Measurements from ENCODE around the gene BCL2L2. TPM values are rescaled to one million over a fixed set of nuclear protein-coding genes. Genes with fewer than 3 reads are reported as not detected.
A peak's percentile ranks its signal among the peaks of the same experiment; 100 is the strongest.

The BCL2L2 gene
- total RNA-seq, 1 donor from 2014 or later: 22.5 TPM

DNA sequence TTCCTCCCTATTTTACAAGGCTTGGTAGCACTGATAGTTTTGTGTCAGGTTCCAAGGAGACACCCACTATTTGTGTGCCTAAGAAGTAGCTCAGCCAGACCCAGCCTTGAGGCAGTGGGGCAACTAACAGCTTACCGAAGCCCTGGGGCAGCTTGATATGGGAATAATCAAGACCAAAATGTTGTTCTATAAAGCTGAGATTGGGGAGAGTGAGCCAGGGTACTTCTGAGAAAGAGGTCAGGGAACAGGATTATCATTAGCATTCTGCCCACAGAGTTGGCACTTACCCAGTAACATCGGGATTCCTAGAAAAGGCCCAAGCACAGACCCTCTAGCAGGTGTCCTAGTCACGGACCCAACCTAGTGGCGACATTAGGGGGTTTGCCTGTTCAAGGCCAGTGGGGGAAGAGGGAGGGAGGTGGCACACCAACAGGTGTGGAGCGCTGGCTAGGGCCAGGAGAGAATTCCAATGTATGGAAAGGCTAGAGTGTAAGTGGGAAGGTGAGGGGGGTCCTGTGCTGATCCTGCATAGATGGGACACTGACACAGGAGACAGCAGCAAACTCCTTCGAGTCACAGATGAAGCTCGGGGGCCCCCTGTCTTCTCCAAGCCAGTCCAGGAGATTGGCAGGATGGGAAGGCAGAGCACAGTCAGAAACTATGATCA, 8.9 kb upstream of the BCL2L2 start:
- Mint-ChIP-seq H3K27ac (peak overlapping the region; percentile 7), H3K27me3 (peaks cover 14% of the 10 kb centered on the region), H3K9me3 (no peaks in the 10 kb centered on the region), H3K4me3 (no peak overlapping the region), H3K4me1 (ENCODE audit: unreplicated experiment) (peaks cover 16% of the 10 kb centered on the region), H3K36me3 (no peaks in the 10 kb centered on the region)
- TF ChIP-seq CTCF (conservative IDR thresholded peaks at IDR 0.05): no peak
- DNase-seq (ENCODE audit: extremely low spot score, unreplicated experiment): no peak

- Mint-ChIP-seq H3K9me3 (no peaks in the 10 kb centered on the region), H3K36me3 (no peaks in the 10 kb centered on the region), H3K4me1 (ENCODE audit: unreplicated experiment) (peaks cover 16% of the 10 kb centered on the region), H3K27ac (peak overlapping the region; percentile 96), H3K4me3 (peak overlapping the region; percentile 93), H3K27me3 (peaks cover 4% of the 10 kb centered on the region)
- peak; percentile 52 for TF ChIP-seq CTCF (conservative IDR thresholded peaks at IDR 0.05)
- DNase-seq (ENCODE audit: extremely low spot score, unreplicated experiment): no peak
Measured at GRCh38 chr14:23299211-23299957, 7.2 kb upstream of the BCL2L2 start.

GRCh38 chr14:23299986-23300686, 6.5 kb upstream of the BCL2L2 start:
- H3K9me3 Mint-ChIP-seq: no peaks in the 10 kb centered on the region
- H3K4me1 Mint-ChIP-seq (ENCODE audit: unreplicated experiment): peaks cover 12% of the 10 kb centered on the region
- H3K4me3 Mint-ChIP-seq: peak overlapping the region; percentile 93
- TF ChIP-seq CTCF (conservative IDR thresholded peaks at IDR 0.05): no peak
- peaks cover under 1% of the 10 kb centered on the region for H3K27me3 Mint-ChIP-seq
- H3K36me3 Mint-ChIP-seq: no peaks in the 10 kb centered on the region
- peak overlapping the region; percentile 96 for H3K27ac Mint-ChIP-seq
- DNase-seq (ENCODE audit: extremely low spot score, unreplicated experiment): no peak

GRCh38 chr14:23300687-23301223, 5.9 kb upstream of the BCL2L2 start:
- DNase-seq (ENCODE audit: extremely low spot score, unreplicated experiment): no peak
- Mint-ChIP-seq H3K4me3 (peak overlapping the region; percentile 93), H3K9me3 (no peaks in the 10 kb centered on the region), H3K36me3 (no peaks in the 10 kb centered on the region), H3K4me1 (ENCODE audit: unreplicated experiment) (peaks cover 11% of the 10 kb centered on the region), H3K27ac (peak overlapping the region; percentile 96), H3K27me3 (no peaks in the 10 kb centered on the region)
- TF ChIP-seq CTCF (conservative IDR thresholded peaks at IDR 0.05): no peak

DNA sequence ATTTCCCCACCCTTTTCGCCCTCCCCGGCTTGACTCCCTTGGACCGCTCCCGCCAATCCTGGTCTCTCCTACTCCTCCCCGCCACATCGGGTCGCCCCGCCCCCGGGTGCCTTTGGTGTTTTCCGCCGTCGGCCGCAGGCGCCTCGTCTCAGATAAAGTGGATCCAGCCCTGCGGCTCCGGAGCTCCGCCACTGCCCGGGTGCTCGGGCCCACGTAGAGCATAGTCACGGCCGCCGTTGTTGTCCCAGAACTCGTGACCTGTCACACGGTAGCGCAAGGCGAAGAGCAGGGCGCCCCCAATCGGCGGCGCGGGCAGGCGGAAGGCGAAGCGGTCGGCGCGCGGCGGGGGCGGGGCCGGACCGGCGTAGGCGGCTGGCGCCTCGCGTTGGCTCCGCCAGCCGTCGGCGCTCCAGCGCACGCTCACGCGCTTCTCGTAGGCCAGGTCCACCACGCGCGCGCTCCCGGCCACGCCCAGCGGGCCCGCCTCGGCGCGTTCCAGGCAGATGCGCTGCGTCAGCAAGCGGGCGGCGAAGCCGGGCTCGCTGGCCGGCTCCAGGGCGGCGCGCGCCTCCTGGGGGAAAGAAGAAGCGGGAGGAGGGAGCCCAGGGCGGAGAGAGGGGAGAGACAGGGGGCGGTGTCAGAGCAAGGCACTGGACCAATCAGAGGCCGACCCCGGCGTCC, 5.2 kb upstream of the BCL2L2 start:
- peaks cover 17% of the 10 kb centered on the region for H3K4me1 Mint-ChIP-seq (ENCODE audit: unreplicated experiment)
- H3K36me3 Mint-ChIP-seq: no peaks in the 10 kb centered on the region
- peak; percentile 82 for TF ChIP-seq CTCF (conservative IDR thresholded peaks at IDR 0.05)
- H3K4me3 Mint-ChIP-seq: peak overlapping the region; percentile 99
- DNase-seq (ENCODE audit: extremely low spot score, unreplicated experiment): peak; percentile 100
- no peaks in the 10 kb centered on the region for H3K27me3 Mint-ChIP-seq
- no peaks in the 10 kb centered on the region for H3K9me3 Mint-ChIP-seq
- peak overlapping the region; percentile 96 for H3K27ac Mint-ChIP-seq

Measured in type B pancreatic cell (in vitro differentiated cells).